ENCODE measurements around the gene SEMA5A. TPM values are rescaled to one million over a fixed set of nuclear protein-coding genes. Genes with fewer than 3 reads are reported as not detected.

SEMA5A gene
- total RNA-seq, 2 experiments from 2014 or later: not detected

- no peak for TF ChIP-seq CTCF (IDR thresholded peaks at IDR 0.05)
- POLR2A ChIA-PET: no interaction called here
Observed at GRCh38 chr5:9494301-9494700, 51.6 kb downstream of the SEMA5A start.

GRCh38 chr5:9490494-9491097 is 55.3 kb downstream of the SEMA5A start:
- Mint-ChIP-seq H3K9me3 (peaks cover under 1% of the 10 kb centered on the region), H3K36me3 (ENCODE audit: low read depth) (no peaks in the 10 kb centered on the region), H3K4me1 (ENCODE audit: low read depth) (no peaks in the 10 kb centered on the region), H3K27ac (no peak overlapping the region), H3K4me3 (no peak overlapping the region), H3K27me3 (no peaks in the 10 kb centered on the region)
- ChIA-PET POLR2A (no interaction called here), CTCF (no interaction called here)
- DNase-seq (no peak), ATAC-seq (no peak)
- intact Hi-C loops (cut with micrococcal nuclease): no loop called here
- no peak for TF ChIP-seq CTCF (IDR thresholded peaks at IDR 0.05)

More at GRCh38 chr5:9494301-9494700, 51.6 kb downstream of the SEMA5A start:
- H3K27ac Mint-ChIP-seq: no peak overlapping the region
- no peaks in the 10 kb centered on the region for H3K36me3 Mint-ChIP-seq (ENCODE audit: low read depth)
- CTCF ChIA-PET: no interaction called here
- no peaks in the 10 kb centered on the region for H3K9me3 Mint-ChIP-seq
- DNase-seq: no peak
- H3K4me3 Mint-ChIP-seq: no peak overlapping the region
- no peak for ATAC-seq
- H3K4me1 Mint-ChIP-seq (ENCODE audit: low read depth): no peaks in the 10 kb centered on the region
- no peaks in the 10 kb centered on the region for H3K27me3 Mint-ChIP-seq
- intact Hi-C loops (cut with micrococcal nuclease): no loop called here

- TF ChIP-seq CTCF (IDR thresholded peaks at IDR 0.05): no peak
- Mint-ChIP-seq H3K36me3 (ENCODE audit: low read depth) (no peaks in the 10 kb centered on the region), H3K27me3 (no peaks in the 10 kb centered on the region), H3K9me3 (peaks cover 4% of the 10 kb centered on the region), H3K27ac (no peak overlapping the region), H3K4me1 (ENCODE audit: low read depth) (no peaks in the 10 kb centered on the region), H3K4me3 (no peak overlapping the region)
- ChIA-PET CTCF (no interaction called here), POLR2A (no interaction called here)
- no peak for ATAC-seq
- intact Hi-C loops (cut with micrococcal nuclease): no loop called here
- DNase-seq: no peak
Observed at GRCh38 chr5:9483779-9484178, 62.1 kb downstream of the SEMA5A start.

GRCh38 chr5:9483243-9483642 is 62.6 kb downstream of the SEMA5A start:
- Mint-ChIP-seq H3K9me3 (peaks cover 9% of the 10 kb centered on the region), H3K4me1 (ENCODE audit: low read depth) (no peaks in the 10 kb centered on the region), H3K36me3 (ENCODE audit: low read depth) (no peaks in the 10 kb centered on the region), H3K27ac (no peak overlapping the region), H3K27me3 (no peaks in the 10 kb centered on the region), H3K4me3 (no peak overlapping the region)
- DNase-seq (no peak), ATAC-seq (no peak)
- POLR2A ChIA-PET: no interaction called here
- no peak for TF ChIP-seq CTCF (IDR thresholded peaks at IDR 0.05)
- intact Hi-C loops (cut with micrococcal nuclease): no loop called here
- CTCF ChIA-PET: no interaction called here

- peaks cover 13% of the 10 kb centered on the region for H3K9me3 Mint-ChIP-seq
- no peak for DNase-seq
- ATAC-seq: no peak
- ChIA-PET POLR2A (no interaction called here), CTCF (no interaction called here)
- H3K36me3 Mint-ChIP-seq (ENCODE audit: low read depth): no peaks in the 10 kb centered on the region
- H3K27me3 Mint-ChIP-seq: no peaks in the 10 kb centered on the region
- no peak overlapping the region for H3K27ac Mint-ChIP-seq
- no peak overlapping the region for H3K4me3 Mint-ChIP-seq
- no peak for TF ChIP-seq CTCF (IDR thresholded peaks at IDR 0.05)
- no peaks in the 10 kb centered on the region for H3K4me1 Mint-ChIP-seq (ENCODE audit: low read depth)
- intact Hi-C loops (cut with micrococcal nuclease): no loop called here
Observed at GRCh38 chr5:9482381-9482780, 63.5 kb downstream of the SEMA5A start.
